HEK293 (cell line): ENCODE measurements around the gene SLC25A45.

Experiments used
- CTCF ChIA-PET: fragments of 350-600 bp; formaldehyde crosslinking; extraction: SDS; loops from one replicate; lab custom pipeline; 2021; ENCODE audit warnings: antibody characterized with exemption; lab: Yijun Ruan, JAX
- POLR2A ChIA-PET: fragments of 300-600 bp; formaldehyde crosslinking; extraction: SDS; loops from one replicate; lab custom pipeline; 2020; ENCODE audit warnings: antibody characterized with exemption, inconsistent platforms; lab: Yijun Ruan, JAX
- H3K27ac ChIP-seq: fragments of 200-500 bp; sonication (Bioruptor generic); 2 replicates; pipeline ENCODE4 v1.5.1; 2014; ENCODE audit warnings: low read depth, low read length, control low read depth, inconsistent platforms; ENCODE audit errors: extremely low read depth
- H3K36me3 ChIP-seq, 2 experiments: fragments of 200-500 bp in 1 of 2; sonication (Bioruptor generic) in 1 of 2; 1 replicate in 1 of 2; 2 replicates in 1 of 2; pipeline ENCODE4 v1.5.1; 2014 to 2017; ENCODE audit warnings: inconsistent platforms in 2 of 2, low read length in 2 of 2; ENCODE audit not compliant: control insufficient read depth in 2 of 2, insufficient read depth in 1 of 2
- H3K4me1 ChIP-seq: fragments of 200-500 bp; sonication (Bioruptor generic); 2 replicates; pipeline ENCODE4 v1.5.1; 2014; ENCODE audit warnings: mild to moderate bottlenecking, low read length, inconsistent platforms; ENCODE audit not compliant: control insufficient read depth, insufficient read depth
- H3K4me3 ChIP-seq: 2 replicates; pipeline ENCODE4 v1.5.1; 2011; ENCODE audit warnings: low read depth, mild to moderate bottlenecking, control low read depth, low read length, moderate library complexity
- H3K9me3 ChIP-seq: fragments of 200-500 bp; sonication (Bioruptor generic); 2 replicates; pipeline ENCODE4 v1.5.1; 2014; ENCODE audit warnings: low read depth, low read length, inconsistent platforms; ENCODE audit not compliant: control insufficient read depth, insufficient read depth
- BCL11B ChIP-seq: fragments of 450-650 bp; formaldehyde crosslinking; IDR thresholded peaks from 2 replicates; pipeline ENCODE4 v1.5.1; 2016; ENCODE audit warnings: low read depth, missing biosample characterization, missing genetic modification characterization
- GLIS2 ChIP-seq: fragments of 450-650 bp; formaldehyde crosslinking; IDR thresholded peaks from 2 replicates; pipeline ENCODE4 v1.5.1; 2016; ENCODE audit warnings: missing biosample characterization, missing genetic modification characterization
- KLF10 ChIP-seq: fragments of 450-650 bp; IDR thresholded peaks from 2 replicates; pipeline ENCODE4 v1.5.1; 2018; ENCODE audit warnings: missing biosample characterization, mild to moderate bottlenecking, missing genetic modification characterization
- SP2 ChIP-seq: fragments of 450-650 bp; formaldehyde crosslinking; IDR thresholded peaks from 2 replicates; pipeline ENCODE4 v1.5.1; 2016; ENCODE audit warnings: missing biosample characterization, missing genetic modification characterization
- ZBTB11 ChIP-seq: fragments of 450-650 bp; formaldehyde crosslinking; conservative IDR thresholded peaks from 2 replicates; pipeline ENCODE4 v1.5.1; 2016; ENCODE audit warnings: low read depth, missing biosample characterization, missing genetic modification characterization
- ZFP41 ChIP-seq: fragments of 450-650 bp; formaldehyde crosslinking; IDR thresholded peaks from 2 replicates; pipeline ENCODE4 v1.5.1; 2016; ENCODE audit warnings: missing biosample characterization, missing genetic modification characterization, borderline replicate concordance
- ZNF133 ChIP-seq: fragments of 450-650 bp; formaldehyde crosslinking; IDR thresholded peaks from 2 replicates; pipeline ENCODE4 v1.5.1; 2016; ENCODE audit warnings: missing biosample characterization, missing genetic modification characterization
- ZNF184 ChIP-seq: fragments of 450-650 bp; IDR thresholded peaks from 2 replicates; pipeline ENCODE4 v1.5.1; 2018; ENCODE audit warnings: missing biosample characterization, mild to moderate bottlenecking, missing genetic modification characterization
- ZNF280C ChIP-seq: fragments of 450-650 bp; formaldehyde crosslinking; IDR thresholded peaks from 2 replicates; pipeline ENCODE4 v1.5.1; 2016; ENCODE audit warnings: missing biosample characterization, missing genetic modification characterization
- ZNF292 ChIP-seq: fragments of 450-650 bp; formaldehyde crosslinking; IDR thresholded peaks from 2 replicates; pipeline ENCODE4 v1.5.1; 2016; ENCODE audit warnings: low read depth, missing biosample characterization, missing genetic modification characterization, borderline replicate concordance
- ZNF37A ChIP-seq: fragments of 450-650 bp; IDR thresholded peaks from 2 replicates; pipeline ENCODE4 v1.5.1; 2018; ENCODE audit warnings: missing biosample characterization, missing genetic modification characterization
- ZNF394 ChIP-seq: fragments of 450-650 bp; formaldehyde crosslinking; IDR thresholded peaks from 2 replicates; pipeline ENCODE4 v1.5.1; 2016; ENCODE audit warnings: missing biosample characterization, missing genetic modification characterization, mild to moderate bottlenecking, moderate library complexity, borderline replicate concordance
- ZNF449 ChIP-seq: fragments of 450-650 bp; formaldehyde crosslinking; IDR thresholded peaks from 2 replicates; pipeline ENCODE4 v1.5.1; 2017; ENCODE audit warnings: missing biosample characterization, mild to moderate bottlenecking, missing genetic modification characterization, moderate library complexity
- ZNF529 ChIP-seq: fragments of 450-650 bp; formaldehyde crosslinking; IDR thresholded peaks from 2 replicates; pipeline ENCODE4 v1.5.1; 2017; ENCODE audit warnings: missing genetic modification characterization, missing biosample characterization; ENCODE audit not compliant: insufficient replicate concordance
- ZNF677 ChIP-seq: fragments of 450-650 bp; IDR thresholded peaks from 2 replicates; pipeline ENCODE4 v1.5.0; 2018; ENCODE audit warnings: missing biosample characterization, mild to moderate bottlenecking, missing genetic modification characterization, moderate library complexity
- ZNF701 ChIP-seq: fragments of 450-650 bp; formaldehyde crosslinking; IDR thresholded peaks from 2 replicates; pipeline ENCODE4 v1.5.1; 2016; ENCODE audit warnings: missing biosample characterization, missing genetic modification characterization
- ZNF704 ChIP-seq: fragments of 450-650 bp; formaldehyde crosslinking; IDR thresholded peaks from 2 replicates; pipeline ENCODE4 v1.5.1; 2016; ENCODE audit warnings: missing biosample characterization, missing genetic modification characterization
- ZSCAN16 ChIP-seq: fragments of 450-650 bp; formaldehyde crosslinking; IDR thresholded peaks from 2 replicates; pipeline ENCODE4 v1.5.1; 2016; ENCODE audit warnings: missing biosample characterization, missing genetic modification characterization

The SLC25A45 gene

GRCh38 chr11:65354265-65355012, 28.0 kb downstream of the SLC25A45 start, which contains the start of gene TIGD3 (continued):
- TF ChIP-seq ZNF677 (tag by site-specific recombination) (peak; percentile 38; the same call in 1 of the 2 replicates), ZSCAN16 (no peak), ZNF701 (tag by site-specific recombination) (no peak), ZFP41 (no peak), ZNF133 (tag by site-specific recombination) (no peak), ZNF37A (tag by site-specific recombination) (no peak), SP2 (tag by site-specific recombination) (peak; percentile 90), ZNF184 (0 out of 2 replicates have a peak, but pooled peaks have one; percentile 21), KLF10 (tag by site-specific recombination) (peak; percentile 91), ZNF529 (no peak), BCL11B (tag by site-specific recombination) (no peak), ZNF449 (tag by site-specific recombination) (no peak), ZNF292 (tag by site-specific recombination) (no peak), ZNF280C (tag by site-specific recombination) (no peak), GLIS2 (tag by site-specific recombination) (peak; percentile 82), ZBTB11 (tag by site-specific recombination) (no peak)
- TF ChIP-seq, all 188 proteins: peak for 18

GRCh38 chr11:65353900-65354264, 28.6 kb downstream of the SLC25A45 start:
- TF ChIP-seq ZNF704 (tag by site-specific recombination), result no peak
- TF ChIP-seq ZNF394, result 0 out of 2 replicates have a peak, but pooled peaks have one; percentile 43
- TF ChIP-seq, all 188 proteins: peak for 1
- no peaks in the 10 kb centered on the region for H3K4me1 ChIP-seq
- no peak overlapping the region for H3K27ac ChIP-seq
- no peaks in the 10 kb centered on the region for H3K9me3 ChIP-seq
- no peak overlapping the region for H3K4me3 ChIP-seq
- ChIA-PET CTCF (interaction anchor here (0.7 to 1.8 kb wide), 5 partner anchors 10 to 187 kb away, joined by 4 to 8 read pairs (median 5); no protein-coding TSS in a partner anchor), POLR2A (interaction anchor here (0.9 to 1.5 kb wide), 7 partner anchors 17 to 153 kb away, joined by 3 to 7 read pairs (median 5); partner anchors contain the start of genes DPF2, MALAT1, NEAT1 and POLA2)
- H3K36me3 ChIP-seq, result peaks cover 8 to 37% of the 10 kb centered on the region in 2 experiments
